H54 (cell line): ENCODE measurements around the gene SLC26A6.

Source experiments
- DNase-seq: peaks from one replicate; pipeline ENCODE4 v3.0.0; 2011; ENCODE audit warnings: low spot score, mixed read lengths; ENCODE audit not compliant: insufficient read length
- FAIRE-seq: peaks from 3 replicates; lab custom pipeline; 2011; peaks lifted over from hg19 to GRCh38; lab: Jason Lieb, UNC
- POLR2A ChIP-seq: IDR thresholded peaks from 2 replicates; pipeline ENCODE4 v1.6.1; 2011; ENCODE audit warnings: low read depth, mild to moderate bottlenecking, low read length

The SLC26A6 gene

GRCh38 chr3:48652923-48653715 is 17.9 kb upstream of the SLC26A6 start:
- DNase-seq = no peak
- TF ChIP-seq POLR2A = no peak
- no peak for FAIRE-seq

GRCh38 chr3:48651771-48652170 is 16.5 kb upstream of the SLC26A6 start:
- FAIRE-seq (no peak), DNase-seq (no peak)
- TF ChIP-seq POLR2A = no peak

GRCh38 chr3:48650723-48651122 is 15.5 kb upstream of the SLC26A6 start:
- no peak for TF ChIP-seq POLR2A

GRCh38 chr3:48648188-48648850 is 13.1 kb upstream of the SLC26A6 start:
- DNase-seq (no peak), FAIRE-seq (no peak)
- TF ChIP-seq POLR2A = no peak

More at GRCh38 chr3:48650723-48651122, 15.5 kb upstream of the SLC26A6 start:
- FAIRE-seq (no peak), DNase-seq (no peak)

GRCh38 chr3:48647714-48648113 is 12.5 kb upstream of the SLC26A6 start:
- DNase-seq (no peak), FAIRE-seq (no peak)
- TF ChIP-seq POLR2A = no peak

GRCh38 chr3:48644898-48645760 is 9.9 kb upstream of the SLC26A6 start:
- FAIRE-seq = no peak
- no peak for DNase-seq
- TF ChIP-seq POLR2A = no peak

- TF ChIP-seq POLR2A = no peak
These were observed 7.3 kb upstream of the SLC26A6 start for GRCh38 chr3:48642605-48643004.

GRCh38 chr3:48641396-48641795 is 6.1 kb upstream of the SLC26A6 start:
- no peak for TF ChIP-seq POLR2A
- FAIRE-seq (no peak), DNase-seq (no peak)

More at GRCh38 chr3:48642605-48643004, 7.3 kb upstream of the SLC26A6 start:
- DNase-seq (no peak), FAIRE-seq (no peak)

GRCh38 chr3:48639944-48640606 is 4.8 kb upstream of the SLC26A6 start:
- no peak for TF ChIP-seq POLR2A
- DNase-seq (no peak), FAIRE-seq (no peak)

- no peak for DNase-seq
These were observed 2.0 kb upstream of the SLC26A6 start for GRCh38 chr3:48637305-48637704.

GRCh38 chr3:48636149-48636655 is 941 bp upstream of the SLC26A6 start:
- DNase-seq (no peak), FAIRE-seq (no peak)
- no peak for TF ChIP-seq POLR2A

More at GRCh38 chr3:48637305-48637704, 2.0 kb upstream of the SLC26A6 start:
- no peak for TF ChIP-seq POLR2A
- no peak for FAIRE-seq

GRCh38 chr3:48634661-48635221 is 520 bp downstream of the SLC26A6 start:
- DNase-seq (peak; percentile 81), FAIRE-seq (no peak)
- peak; percentile 60; the same call in 1 of the 2 replicates for TF ChIP-seq POLR2A

- no peak for FAIRE-seq
- DNase-seq = no peak
- TF ChIP-seq POLR2A = no peak
These were observed 1.5 kb downstream of the SLC26A6 start for GRCh38 chr3:48633743-48634142.

- no peak for TF ChIP-seq POLR2A
- FAIRE-seq = no peak
These were observed 2.0 kb downstream of the SLC26A6 start for GRCh38 chr3:48633256-48633655.

More at GRCh38 chr3:48633256-48633655, 2.0 kb downstream of the SLC26A6 start:
- no peak for DNase-seq
